Parathyroid adenoma (tissue), 2 donors: ENCODE measurements around the gene RAD21L1.

Source experiments
- H2AFZ ChIP-seq: fragments of 300-600 bp; sonication (generic); one replicate; pipeline ENCODE4 v1.7.0; 2017; ENCODE audit warnings: antibody characterized with exemption, mild to moderate bottlenecking
- H3K27ac ChIP-seq: fragments of 300-600 bp; sonication (generic); one replicate; pipeline ENCODE4 v1.7.0; 2017
- H3K27me3 ChIP-seq: fragments of 300-600 bp; sonication (generic); one replicate; pipeline ENCODE4 v1.7.0; 2017; ENCODE audit warnings: low read length; ENCODE audit not compliant: control insufficient read depth, insufficient read depth
- H3K36me3 ChIP-seq: fragments of 300-600 bp; sonication (generic); one replicate; pipeline ENCODE4 v1.7.0; 2017; ENCODE audit warnings: low read length; ENCODE audit not compliant: control insufficient read depth, insufficient read depth
- H3K4me1 ChIP-seq: fragments of 300-600 bp; sonication (generic); one replicate; pipeline ENCODE4 v1.7.0; 2017; ENCODE audit warnings: control low read depth
- H3K4me2 ChIP-seq: fragments of 300-600 bp; sonication (generic); one replicate; pipeline ENCODE4 v1.7.0; 2017; ENCODE audit warnings: low read length
- H3K4me3 ChIP-seq: fragments of 300-600 bp; sonication (generic); one replicate; pipeline ENCODE4 v1.7.0; 2017; ENCODE audit warnings: low read depth, low read length
- H3K79me2 ChIP-seq: fragments of 300-600 bp; sonication (generic); one replicate; pipeline ENCODE4 v1.7.0; 2017; ENCODE audit warnings: control low read depth
- H3K9ac ChIP-seq: fragments of 300-600 bp; sonication (generic); one replicate; pipeline ENCODE4 v1.7.0; 2017; ENCODE audit warnings: mild to moderate bottlenecking
- H3K9me3 ChIP-seq: fragments of 300-600 bp; sonication (generic); one replicate; pipeline ENCODE4 v1.7.0; 2017; ENCODE audit warnings: low read length; ENCODE audit not compliant: control insufficient read depth
- CTCF ChIP-seq: fragments of 300-600 bp; sonication (generic); IDR thresholded peaks from one replicate; pipeline ENCODE4 v1.7.0; 2017; ENCODE audit warnings: antibody characterized with exemption, mild to moderate bottlenecking
- donor health status: primary hyperparathyroidism.

The RAD21L1 gene

DNA sequence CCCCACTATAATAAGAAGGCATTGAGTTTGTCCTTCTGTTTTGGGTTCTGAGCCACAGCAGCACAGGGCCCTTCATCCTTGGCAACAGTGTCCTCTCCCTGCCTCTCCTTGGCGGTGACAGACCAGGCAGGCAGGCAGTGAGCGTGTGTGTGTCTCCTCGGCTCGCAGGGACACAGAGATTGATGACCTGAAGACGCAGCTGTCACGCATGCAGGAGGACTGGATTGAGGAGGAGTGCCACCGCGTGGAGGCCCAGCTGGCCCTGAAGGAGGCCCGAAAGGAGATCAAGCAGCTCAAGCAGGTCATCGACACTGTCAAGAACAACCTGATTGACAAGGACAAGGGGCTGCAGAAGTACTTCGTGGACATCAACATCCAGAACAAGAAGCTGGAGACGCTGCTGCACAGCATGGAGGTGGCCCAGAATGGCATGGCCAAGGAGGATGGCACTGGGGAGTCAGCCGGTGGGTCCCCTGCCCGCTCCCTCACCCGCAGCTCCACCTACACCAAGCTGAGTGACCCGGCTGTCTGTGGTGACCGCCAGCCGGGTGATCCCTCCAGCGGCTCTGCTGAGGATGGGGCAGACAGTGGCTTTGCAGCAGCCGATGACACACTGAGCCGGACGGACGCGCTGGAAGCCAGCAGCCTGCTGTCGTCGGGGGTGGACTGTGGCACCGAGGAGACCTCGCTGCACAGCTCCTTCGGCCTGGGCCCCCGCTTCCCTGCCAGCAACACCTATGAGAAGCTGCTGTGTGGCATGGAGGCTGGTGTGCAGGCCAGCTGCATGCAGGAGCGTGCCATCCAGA lies 79.1 kb downstream of the RAD21L1 start:
- no peak overlapping the region for H3K27ac ChIP-seq
- no peaks in the 10 kb centered on the region for H3K79me2 ChIP-seq
- TF ChIP-seq CTCF: no peak
- no peak overlapping the region for H2AFZ ChIP-seq
- H3K4me2 ChIP-seq: no peak overlapping the region
- H3K4me1 ChIP-seq: no peaks in the 10 kb centered on the region
- H3K36me3 ChIP-seq: no peaks in the 10 kb centered on the region
- H3K27me3 ChIP-seq: no peaks in the 10 kb centered on the region
- H3K4me3 ChIP-seq: no peak overlapping the region
- H3K9ac ChIP-seq: no peak overlapping the region
- no peaks in the 10 kb centered on the region for H3K9me3 ChIP-seq
